ENCODE measurements around the gene NFKBIL1.
A peak's percentile ranks its signal among the peaks of the same experiment; 100 is the strongest.
"Not testable (repeated sequence)": the region's sequence is repeated elsewhere in the genome, so short reads cannot be mapped to it uniquely, and the experiment has no call there.

The NFKBIL1 gene

DNA sequence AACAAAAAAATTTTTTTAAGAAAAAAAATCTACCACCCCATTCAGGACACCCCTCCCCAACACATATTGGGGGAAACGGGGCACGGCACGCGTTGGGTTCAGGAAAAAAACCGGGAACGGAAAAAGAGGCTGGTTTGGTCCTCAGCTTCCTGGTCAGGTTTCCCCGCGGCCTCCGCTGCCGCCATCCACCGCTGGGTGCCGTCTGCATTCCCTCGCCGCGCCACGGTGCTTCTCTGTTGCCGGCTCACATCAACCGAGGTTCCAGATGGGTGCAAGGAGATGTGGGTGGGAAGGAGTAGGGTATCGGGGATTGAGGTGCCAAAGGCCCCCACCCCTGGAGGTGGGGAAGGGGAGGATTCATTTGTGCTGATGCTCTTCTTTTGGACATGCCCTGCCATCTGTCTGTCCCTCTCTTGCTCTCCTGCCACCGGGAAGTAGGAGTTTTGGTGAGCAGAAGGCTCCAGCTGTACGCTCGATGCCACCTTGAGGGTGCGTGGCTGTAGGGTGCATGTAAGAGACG lies 12.8 kb upstream of the NFKBIL1 start:
- ATAC-seq (no peak), DNase-seq (no peak)

DNA sequence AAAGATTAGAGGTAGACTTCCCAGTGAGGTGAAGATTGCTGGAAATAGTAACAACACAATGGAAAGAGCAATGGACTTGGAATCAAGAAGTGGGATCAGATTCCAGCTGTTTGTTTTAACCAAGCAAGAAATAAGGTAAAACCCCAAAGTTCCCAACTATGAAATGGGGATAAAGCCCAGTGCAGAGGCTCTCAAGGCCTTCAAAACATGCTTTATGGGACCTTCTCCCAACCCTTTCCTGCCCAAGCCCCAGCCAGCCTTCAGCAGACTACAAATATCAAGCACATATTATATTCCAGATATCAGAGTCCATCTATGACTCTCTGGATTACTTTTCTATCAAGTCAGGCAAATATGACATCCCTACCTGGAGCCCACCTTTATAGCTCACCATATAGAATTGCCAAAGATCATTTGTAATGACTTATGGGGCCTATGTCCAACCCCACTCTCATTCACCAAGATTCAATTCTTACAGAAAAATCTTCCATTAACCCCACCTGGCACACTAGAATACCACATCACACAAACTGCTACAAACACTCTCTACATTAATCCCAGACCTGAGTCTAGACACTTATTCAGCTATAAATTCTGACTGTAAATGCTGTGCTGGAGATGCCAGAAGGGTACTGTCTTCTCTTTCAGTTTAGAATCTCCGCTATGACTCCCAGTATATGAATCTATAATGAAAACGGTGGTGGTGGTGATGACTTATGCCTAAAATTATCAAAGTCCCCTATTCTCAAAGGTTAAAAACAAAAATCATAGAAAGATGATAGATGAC lies 11.7 kb upstream of the NFKBIL1 start:
- ATAC-seq (peak; percentile 16), DNase-seq (no peak)

DNA sequence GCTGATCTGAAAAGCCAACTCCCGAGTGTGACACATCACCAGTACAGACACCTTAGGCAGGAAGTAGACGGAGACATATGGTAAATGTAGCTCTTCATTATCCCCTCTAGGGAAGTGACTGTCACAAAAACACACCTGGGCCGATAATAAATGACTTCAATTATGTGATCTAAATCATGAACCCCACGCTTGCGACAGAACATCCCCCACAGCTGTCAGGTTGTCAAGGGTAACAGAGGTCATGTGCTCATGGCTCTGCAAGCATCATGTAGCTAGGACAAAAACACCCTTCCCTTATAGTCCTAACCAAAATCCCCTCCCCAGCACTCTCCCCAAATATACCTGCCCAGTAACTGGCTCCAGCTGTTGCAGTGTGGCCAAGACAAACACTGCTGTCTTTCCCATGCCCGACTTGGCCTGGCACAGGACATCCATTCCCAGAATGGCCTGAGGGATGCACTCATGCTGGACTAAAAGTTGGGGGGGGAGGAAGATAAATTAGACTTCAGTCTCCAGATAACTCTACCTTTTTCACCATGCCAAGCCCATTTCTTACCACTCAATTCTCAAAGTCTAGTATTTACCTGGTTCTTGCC lies 8.5 kb upstream of the NFKBIL1 start:
- DNase-seq, result no peak
- no peak for ATAC-seq

DNA sequence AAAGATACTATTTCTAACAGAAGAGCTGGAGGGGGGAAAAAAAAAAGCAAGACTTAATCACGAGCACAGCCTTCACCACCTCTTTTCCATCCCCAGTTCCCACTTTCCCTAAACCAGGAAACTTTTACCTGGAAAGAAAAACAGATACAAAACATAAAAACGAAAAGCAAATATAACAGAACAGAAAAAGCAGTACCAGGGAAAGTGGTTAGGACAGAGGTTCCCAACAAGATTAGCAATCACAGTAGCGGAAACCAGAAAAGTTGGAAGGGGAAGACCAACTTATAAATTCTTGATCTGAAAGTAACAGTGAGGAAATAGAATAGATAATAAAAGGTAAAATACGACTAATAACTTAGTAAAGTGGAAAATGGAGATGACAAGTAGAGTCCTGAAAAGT lies 6.8 kb upstream of the NFKBIL1 start:
- no peak for ATAC-seq
- no peak for DNase-seq

DNA sequence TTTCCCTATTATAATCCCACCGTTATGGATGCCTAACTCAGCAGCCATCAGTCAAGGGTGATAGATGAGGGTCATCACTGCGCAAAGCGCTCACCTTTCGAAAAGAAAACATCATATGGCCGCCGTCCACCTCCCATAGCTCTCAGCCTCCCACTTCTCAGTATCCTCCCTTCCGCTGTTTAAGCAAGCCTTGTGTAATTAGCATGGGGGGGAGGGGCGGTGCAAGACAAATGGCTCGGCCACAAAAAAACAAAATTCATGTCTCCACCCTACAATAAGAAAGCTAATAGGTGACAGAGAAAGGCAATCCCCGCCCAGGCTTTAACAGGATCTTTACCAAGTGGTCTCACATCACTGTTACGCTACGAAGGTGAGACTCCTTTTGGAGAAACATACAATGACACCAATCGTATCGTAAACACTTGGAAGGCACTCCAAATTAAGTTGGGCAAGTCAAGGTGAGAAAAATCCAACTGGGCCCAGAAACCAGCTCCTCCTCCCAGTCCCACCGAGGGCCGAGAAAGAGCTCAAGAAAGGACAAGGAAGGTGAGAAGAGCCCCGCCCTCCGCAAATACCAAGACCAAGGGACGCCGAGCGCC lies 6.2 kb upstream of the NFKBIL1 start:
- peak; percentile 10 for ATAC-seq

DNA sequence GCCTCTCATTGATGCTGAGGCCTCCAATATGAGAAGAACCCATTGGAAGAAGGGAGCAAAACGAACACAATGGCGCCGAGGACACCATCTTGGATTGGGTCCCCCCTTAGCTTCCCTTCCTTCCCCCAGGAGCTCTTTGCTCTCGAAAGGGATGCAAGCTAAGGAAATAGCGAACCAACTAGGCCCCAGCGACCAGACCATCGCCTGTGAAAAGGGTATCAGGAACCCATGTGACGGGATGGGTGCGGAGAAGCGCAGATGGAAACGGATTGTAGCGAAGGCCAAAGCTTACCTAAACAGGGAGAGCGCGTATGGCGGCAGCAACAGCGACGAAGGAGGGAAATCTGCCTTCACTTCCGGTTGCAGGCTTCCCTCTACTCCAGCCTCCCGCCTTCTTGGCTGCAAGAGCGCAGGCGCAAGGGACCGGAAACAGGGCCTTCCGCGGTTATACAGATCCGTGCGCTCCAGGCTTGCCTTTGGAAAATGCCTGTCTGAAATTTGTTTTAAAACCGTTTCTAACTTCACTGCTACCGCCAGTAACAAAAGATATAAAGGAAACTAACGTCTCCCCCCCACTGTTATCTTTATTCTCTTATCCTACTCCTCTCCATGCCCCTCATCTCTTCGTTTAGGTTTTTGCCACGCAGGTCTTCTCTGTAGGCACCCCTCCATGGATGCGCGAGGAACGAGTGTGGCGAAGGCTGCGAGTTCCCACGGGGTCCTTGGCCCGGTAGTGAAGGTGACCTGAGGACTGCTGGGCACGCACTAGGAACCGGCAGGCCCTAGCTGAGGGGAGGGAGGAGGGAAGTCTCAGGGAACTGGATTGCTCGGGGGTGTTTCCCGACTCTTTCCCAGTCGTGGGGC lies 5.5 kb upstream of the NFKBIL1 start, which contains the start of gene DDX39B:
Gene DDX39B, minus strand, starts transcription at position 346 of the 864 bp plus-strand sequence. CDS start 1,471 bp downstream, outside the sequence.
- ATAC-seq (peak; percentile 80), DNase-seq (peak; percentile 94)

More for the DNA sequence above, 6.2 kb upstream of the NFKBIL1 start:
- peak; percentile 68 for DNase-seq

DNA sequence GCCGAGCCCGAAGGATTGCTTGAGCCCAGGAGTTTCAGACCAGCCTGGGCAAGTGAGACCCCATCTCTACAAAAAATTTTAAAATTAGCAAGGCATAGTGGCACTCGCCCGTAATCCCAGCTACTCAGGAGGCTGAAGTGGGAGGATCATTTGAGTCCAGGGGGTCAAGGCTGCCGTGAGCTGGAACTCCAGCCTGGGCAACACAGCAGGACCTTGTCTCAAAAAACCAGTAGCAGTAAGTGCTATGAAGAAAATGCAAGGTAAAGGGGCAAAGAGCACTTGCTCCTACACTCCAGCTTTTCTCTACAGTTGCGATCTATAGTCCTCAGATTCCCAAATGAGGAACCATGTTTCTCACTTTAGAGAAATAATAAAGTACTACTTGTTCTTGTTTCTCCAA lies 3.8 kb upstream of the NFKBIL1 start:
- DNase-seq, result no peak
- ATAC-seq, result no peak

DNA sequence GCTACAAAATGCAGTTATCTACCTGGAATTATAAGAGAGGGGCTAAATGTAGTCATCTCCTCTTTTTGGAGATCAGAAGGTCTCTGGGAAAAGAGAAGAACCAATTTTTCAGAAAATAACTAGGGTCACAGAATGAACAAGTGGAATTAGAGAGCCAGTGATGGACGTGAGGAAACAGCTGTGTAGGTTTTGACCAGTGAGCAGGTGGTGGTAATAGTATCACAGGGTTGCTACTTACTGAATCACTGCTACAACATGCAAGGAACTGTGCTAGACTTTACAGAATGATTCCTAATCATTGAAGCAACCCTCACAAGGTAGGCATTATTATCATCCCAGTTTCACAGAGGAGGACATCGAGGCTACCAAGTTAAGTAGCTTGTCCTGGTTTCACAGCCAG lies 2.7 kb upstream of the NFKBIL1 start:
- no peak for DNase-seq
- ATAC-seq, result no peak

DNA sequence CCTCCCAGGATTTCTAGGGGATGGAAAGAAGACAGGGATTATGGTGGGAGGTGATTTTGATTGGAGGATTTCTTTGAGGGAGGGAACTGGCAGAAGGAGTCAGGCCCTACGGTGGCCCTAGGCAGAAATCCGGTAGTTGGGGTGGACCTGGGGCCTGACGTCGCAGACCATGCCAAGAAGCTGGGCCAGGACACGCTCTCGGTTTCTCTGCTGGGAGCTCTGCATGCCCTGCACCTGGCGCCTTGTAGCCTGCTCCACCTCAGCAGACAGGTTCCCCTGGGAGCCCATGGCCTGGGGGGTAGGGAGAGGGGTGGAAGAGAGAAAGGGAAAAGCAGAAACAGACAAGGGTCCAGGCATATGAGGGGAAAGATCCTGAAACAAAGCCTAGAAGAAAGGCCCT lies 2.1 kb upstream of the NFKBIL1 start:
- DNase-seq (no peak), ATAC-seq (no peak)

DNA sequence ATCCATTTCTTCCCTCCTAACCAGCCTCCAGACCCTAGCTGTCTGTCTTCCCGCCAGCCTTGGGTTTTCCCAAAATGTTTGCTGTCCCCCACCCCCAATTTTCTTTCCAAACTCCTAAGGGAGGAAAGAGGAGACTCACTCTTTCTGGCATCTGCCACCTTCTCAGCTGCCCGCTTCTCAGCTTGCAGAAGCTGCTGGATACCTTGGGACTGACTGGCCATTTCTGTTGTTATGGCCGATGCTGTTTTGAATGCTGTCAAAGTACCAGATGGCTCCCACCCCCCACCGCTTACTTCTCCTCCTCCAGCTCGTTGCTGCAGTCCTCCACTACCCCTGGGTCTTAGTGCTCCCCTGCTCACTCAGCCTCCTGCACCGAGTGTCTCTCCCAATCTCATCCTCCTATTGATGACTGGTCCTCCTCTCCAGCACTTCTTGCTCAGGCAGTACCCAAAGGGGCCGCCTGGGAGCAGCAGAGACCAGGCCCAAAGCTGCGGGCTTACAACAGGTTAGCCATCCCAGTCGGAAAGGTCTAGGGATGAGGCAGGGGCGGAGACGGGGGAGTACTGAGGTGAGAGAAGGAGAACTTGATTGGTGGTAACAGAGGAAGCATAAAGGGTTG lies 960 bp upstream of the NFKBIL1 start, which contains the start of gene ATP6V1G2:
Gene ATP6V1G2, minus strand, starts transcription at position 270 of the 619 bp plus-strand sequence. Its CDS starts 49 bp downstream, at position 221.
- peak; percentile 71 for ATAC-seq
- DNase-seq, result peak; percentile 93

DNA sequence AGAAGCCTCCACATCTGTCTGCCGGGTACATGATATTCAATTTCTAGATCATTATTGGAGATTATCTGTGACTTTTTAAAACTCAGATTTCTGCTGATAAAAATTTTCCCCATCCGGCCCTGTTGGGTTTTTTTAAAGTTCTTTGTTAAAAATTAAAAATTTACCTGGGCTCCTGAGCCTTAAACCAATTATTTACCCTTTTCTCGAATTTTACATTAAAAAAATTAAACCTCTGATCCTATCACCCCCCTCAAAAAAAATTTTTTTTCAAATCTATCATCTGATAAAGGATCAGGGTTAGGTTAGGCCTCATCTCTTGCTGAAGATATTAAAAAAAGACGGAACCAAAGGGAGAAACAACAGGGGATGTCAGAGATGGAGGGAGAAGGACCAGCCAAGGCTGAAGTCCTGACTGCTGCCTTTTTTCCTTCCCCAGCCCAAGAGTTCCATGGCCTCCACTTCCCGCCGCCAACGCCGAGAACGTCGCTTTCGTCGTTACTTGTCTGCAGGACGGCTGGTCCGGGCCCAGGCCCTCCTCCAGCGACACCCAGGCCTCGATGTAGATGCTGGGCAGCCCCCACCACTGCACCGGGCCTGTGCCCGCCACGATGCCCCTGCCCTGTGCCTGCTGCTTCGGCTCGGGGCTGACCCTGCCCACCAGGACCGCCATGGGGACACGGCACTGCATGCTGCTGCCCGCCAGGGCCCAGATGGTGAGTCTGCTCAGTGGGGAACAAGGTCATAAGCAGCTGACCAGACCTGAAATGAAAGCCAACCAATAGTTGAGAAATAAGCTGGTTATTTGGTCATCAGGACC lies 527 bp downstream of the NFKBIL1 start:
- no peak for DNase-seq

DNA sequence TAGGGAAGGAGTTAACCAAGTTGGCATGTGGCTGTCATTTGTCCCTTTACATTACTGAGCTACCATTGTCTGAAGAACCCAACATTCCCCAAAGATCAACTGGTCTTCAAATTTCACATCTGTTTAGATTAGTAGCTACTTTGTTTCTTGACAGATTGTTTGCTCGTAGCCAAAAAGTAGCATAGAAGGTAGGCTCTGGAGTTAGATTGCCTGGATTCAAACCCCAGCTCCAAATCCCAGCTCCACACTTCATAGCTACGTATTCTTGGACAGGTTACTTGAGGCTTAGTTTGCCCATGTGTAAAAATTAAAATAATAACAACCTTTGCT lies 1.1 kb downstream of the NFKBIL1 start:
- ATAC-seq (no peak), DNase-seq (no peak)

More for the DNA sequence above, 527 bp downstream of the NFKBIL1 start:
- ATAC-seq, result no peak

DNA sequence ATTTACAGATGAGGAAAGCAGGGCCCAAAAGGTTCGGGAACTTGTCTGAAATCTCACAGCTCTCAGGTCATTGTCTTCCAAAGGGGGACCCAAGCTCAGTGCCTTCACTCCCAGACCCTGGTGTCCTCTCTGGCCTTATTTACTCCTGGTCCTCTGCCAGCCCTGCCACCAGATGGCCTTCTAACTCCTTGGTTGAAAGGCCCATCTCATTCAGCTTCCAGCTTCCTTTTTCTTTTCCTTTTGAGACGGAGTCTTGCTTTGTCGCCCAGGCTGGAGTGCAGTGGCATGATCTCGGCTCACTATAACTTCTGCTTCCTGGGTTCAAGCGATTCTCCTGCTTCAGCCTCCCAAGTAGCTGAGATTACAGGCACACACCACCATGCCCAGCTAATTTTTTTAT lies 4.0 kb downstream of the NFKBIL1 start:
- DNase-seq, result peak; percentile 69
- not testable (repeated sequence) for ATAC-seq

DNA sequence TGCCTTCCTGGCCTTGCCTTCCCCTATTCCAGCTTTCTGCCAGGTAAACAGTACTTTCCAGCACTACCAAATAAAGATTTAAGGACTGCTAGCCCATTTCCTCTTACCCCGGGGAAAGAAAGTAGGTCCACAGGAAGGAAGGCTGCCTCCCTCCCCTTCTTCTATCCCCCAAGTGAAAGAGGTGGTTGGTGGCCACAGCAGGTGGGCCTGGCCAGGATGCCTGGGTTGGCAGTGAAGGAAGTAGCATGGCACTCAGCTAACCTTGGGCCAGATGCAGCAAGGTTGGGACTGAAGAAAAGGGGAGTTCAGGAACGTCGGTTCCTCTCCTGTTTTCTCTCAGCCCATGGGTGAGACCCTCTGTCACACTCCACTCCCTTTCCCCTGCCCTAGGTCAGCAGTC lies 8.9 kb downstream of the NFKBIL1 start:
- DNase-seq (no peak), ATAC-seq (no peak)

DNA sequence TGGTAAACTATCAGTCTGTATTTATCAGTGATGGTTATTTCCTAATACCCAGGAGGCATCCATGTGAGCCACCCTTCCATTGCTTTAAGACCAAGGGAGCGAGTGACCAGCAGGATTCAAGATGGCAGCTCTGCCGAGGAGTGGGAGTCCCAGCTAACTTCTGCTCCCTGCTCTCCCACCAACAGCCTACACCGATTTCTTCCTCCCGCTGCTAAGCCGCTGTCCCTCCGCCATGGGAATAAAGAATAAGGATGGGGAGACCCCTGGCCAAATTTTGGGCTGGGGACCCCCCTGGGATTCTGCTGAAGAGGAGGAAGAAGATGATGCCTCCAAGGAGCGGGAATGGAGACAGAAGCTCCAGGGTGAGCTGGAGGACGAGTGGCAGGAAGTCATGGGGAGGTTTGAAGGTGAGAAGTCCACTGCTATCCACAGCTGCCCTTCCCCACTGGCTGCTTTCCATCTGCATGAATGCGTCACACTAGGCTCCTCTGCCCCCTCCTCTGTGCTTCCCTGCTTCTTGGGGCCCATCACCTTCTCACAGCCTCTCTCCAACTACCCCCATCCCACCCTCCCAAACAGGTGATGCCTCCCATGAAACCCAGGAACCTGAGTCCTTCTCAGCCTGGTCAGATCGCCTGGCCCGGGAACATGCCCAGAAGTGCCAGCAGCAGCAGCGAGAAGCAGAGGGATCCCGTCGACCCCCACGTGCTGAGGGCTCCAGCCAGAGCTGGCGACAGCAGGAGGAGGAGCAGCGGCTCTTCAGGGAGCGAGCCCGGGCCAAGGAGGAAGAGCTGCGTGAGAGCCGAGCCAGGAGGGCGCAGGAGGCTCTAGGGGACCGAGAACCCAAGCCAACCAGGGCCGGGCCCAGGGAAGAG lies 10.3 kb downstream of the NFKBIL1 start:
- DNase-seq, result no peak

DNA sequence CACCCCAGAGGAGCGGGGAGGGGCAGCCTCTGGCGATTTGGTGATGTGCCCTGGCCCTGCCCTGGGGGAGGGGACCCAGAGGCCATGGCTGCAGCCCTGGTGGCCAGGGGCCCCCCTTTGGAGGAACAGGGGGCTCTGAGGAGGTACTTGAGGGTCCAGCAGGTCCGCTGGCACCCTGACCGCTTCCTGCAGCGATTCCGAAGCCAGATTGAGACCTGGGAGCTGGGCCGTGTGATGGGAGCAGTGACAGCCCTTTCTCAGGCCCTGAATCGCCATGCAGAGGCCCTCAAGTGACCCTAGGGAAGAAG lies 10.9 kb downstream of the NFKBIL1 start:
- DNase-seq (no peak), ATAC-seq (no peak)

More for the DNA sequence above, 10.3 kb downstream of the NFKBIL1 start:
- no peak for ATAC-seq

DNA sequence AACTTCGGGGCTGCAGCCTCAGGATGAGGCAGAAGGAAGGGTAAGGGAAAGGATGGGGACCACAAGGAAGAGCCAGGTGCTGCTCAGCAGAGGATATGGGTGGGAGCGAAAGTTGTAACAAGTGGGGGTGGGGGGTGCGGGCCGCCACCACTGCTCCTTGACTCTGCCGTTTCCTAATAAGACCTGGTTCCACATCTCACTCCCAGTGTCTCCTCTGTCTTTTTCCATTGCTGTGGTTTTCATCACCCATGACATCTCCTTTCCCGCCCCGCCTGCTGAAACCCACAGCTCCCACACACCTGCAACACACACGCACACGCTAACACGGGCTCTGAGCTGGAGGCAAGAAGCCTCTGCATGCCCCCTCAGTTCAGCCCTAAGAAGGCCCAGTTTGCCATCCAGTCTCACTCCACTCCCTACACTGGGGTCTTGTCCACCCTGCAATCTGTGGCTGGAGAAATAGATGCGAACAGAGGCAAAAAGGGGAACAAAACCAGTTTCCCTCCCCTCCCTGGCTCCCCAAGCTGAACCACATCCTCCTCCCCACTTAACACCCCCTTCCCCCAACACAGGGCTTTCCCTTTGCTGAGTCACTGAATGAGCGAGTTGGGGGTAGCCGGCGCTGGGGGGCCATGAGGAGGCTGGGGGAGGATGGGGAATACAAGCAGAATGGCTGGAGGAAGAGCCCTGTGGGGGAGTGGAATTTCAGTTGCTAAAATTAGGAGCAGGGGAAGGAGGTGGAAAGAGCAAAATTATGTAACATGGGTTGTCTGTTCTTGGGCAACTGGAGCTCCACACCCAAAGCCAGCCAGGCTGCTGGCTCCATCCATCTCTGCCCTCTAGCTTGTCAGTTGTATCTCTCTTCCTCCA lies 11.5 kb downstream of the NFKBIL1 start:
- ATAC-seq, result peak; percentile 57
- DNase-seq, result peak; percentile 75

DNA sequence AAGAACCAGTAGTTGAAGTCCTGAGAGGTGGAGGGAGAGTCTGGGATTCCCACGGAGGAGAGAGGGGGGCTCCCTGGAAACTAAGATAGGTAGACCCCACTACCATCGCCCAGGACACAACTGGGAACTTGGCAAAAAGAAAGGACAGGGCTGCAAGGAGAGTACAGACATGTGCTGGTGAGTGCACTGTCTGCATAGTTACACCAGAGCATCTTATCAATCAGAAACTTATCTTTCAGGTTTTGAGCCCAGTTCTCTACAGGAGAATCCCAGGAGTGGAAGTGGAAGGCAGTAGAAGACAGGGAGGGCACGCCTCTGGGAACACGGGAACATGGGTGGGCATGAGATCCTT lies 12.2 kb downstream of the NFKBIL1 start:
- no peak for DNase-seq
- no peak for ATAC-seq
